SK-N-SH treated with all-trans-retinoic acid at 6 μM for 48 hours (cell line): Measurements from ENCODE around the gene CHID1.

Source experiments
- ATAC-seq: fragments of 200-7000 bp; cut with Tn5 transposase; 3 replicates; pipeline ENCODE4 v1.9.1; 2020; ENCODE audit warnings: mild to moderate bottlenecking, moderate library complexity
- ARNTL ChIP-seq: fragments of 450-650 bp; formaldehyde crosslinking; IDR thresholded peaks from 2 replicates; pipeline ENCODE4 v1.5.0; 2020; ENCODE audit warnings: low read depth, mild to moderate bottlenecking, moderate library complexity, borderline replicate concordance
- BACH2 ChIP-seq: fragments of 250-450 bp; sonication (Bioruptor Pico); IDR thresholded peaks from 2 replicates; pipeline ENCODE4 v1.9.0; 2021; ENCODE audit warnings: mild to moderate bottlenecking, borderline replicate concordance
- CREB5 ChIP-seq: fragments of 250-450 bp; sonication (Bioruptor Pico); IDR thresholded peaks from 2 replicates; pipeline ENCODE4 v1.5.1; 2020; ENCODE audit warnings: low read depth, mild to moderate bottlenecking, moderate library complexity
- CSDC2 ChIP-seq: fragments of 250-450 bp; sonication (Bioruptor Pico); IDR thresholded peaks from 2 replicates; pipeline ENCODE4 v1.5.0; 2020; ENCODE audit warnings: mild to moderate bottlenecking, moderate library complexity
- CSRNP3 ChIP-seq: fragments of 250-450 bp; sonication (Bioruptor Pico); IDR thresholded peaks from 2 replicates; pipeline ENCODE4 v1.5.1; 2021; ENCODE audit warnings: mild to moderate bottlenecking, moderate library complexity
- ESRRG ChIP-seq: fragments of 250-450 bp; sonication (Bioruptor Pico); IDR thresholded peaks from 2 replicates; pipeline ENCODE4 v1.6.1; 2021; ENCODE audit warnings: mild to moderate bottlenecking
- GLIS3 ChIP-seq: fragments of 250-450 bp; sonication (Bioruptor Pico); IDR thresholded peaks from 2 replicates; pipeline ENCODE4 v1.5.0; 2020; ENCODE audit warnings: mild to moderate bottlenecking, moderate library complexity
- OSR1 ChIP-seq: fragments of 250-450 bp; sonication (Bioruptor Pico); IDR thresholded peaks from 2 replicates; pipeline ENCODE4 v1.8.0; 2022; ENCODE audit warnings: moderate library complexity, mild to moderate bottlenecking, inconsistent platforms
- PATZ1 ChIP-seq: fragments of 250-450 bp; sonication (Bioruptor Pico); IDR thresholded peaks from 2 replicates; pipeline ENCODE4 v1.8.0; 2020; ENCODE audit warnings: mild to moderate bottlenecking, moderate library complexity, borderline replicate concordance
- POU6F1 ChIP-seq: fragments of 250-450 bp; sonication (Bioruptor Pico); IDR thresholded peaks from 2 replicates; pipeline ENCODE4 v1.8.0; 2021; ENCODE audit warnings: low read depth, mild to moderate bottlenecking, moderate library complexity, borderline replicate concordance
- PPARA ChIP-seq: fragments of 250-450 bp; sonication (Bioruptor Pico); IDR thresholded peaks from 2 replicates; pipeline ENCODE4 v1.5.0; 2020; ENCODE audit warnings: mild to moderate bottlenecking, borderline replicate concordance
- RARB ChIP-seq: fragments of 250-450 bp; sonication (Bioruptor Pico); IDR thresholded peaks from 2 replicates; pipeline ENCODE4 v1.8.0; 2021; ENCODE audit warnings: mild to moderate bottlenecking, moderate library complexity
- SNAI2 ChIP-seq: fragments of 250-450 bp; sonication (Bioruptor Pico); IDR thresholded peaks from 2 replicates; pipeline ENCODE4 v1.5.0; 2020; ENCODE audit warnings: mild to moderate bottlenecking, moderate library complexity
- TCF4 ChIP-seq: fragments of 250-450 bp; sonication (Bioruptor Pico); IDR thresholded peaks from 2 replicates; pipeline ENCODE4 v1.8.0; 2021; ENCODE audit warnings: mild to moderate bottlenecking, moderate library complexity, borderline replicate concordance
- TOX ChIP-seq: fragments of 250-450 bp; sonication (Bioruptor Pico); IDR thresholded peaks from 2 replicates; pipeline ENCODE4 v1.8.0; 2021; ENCODE audit warnings: mild to moderate bottlenecking, moderate library complexity, borderline replicate concordance
- TSHZ2 ChIP-seq: fragments of 250-450 bp; sonication (Bioruptor Pico); IDR thresholded peaks from 2 replicates; pipeline ENCODE4 v1.5.0; 2020; ENCODE audit warnings: mild to moderate bottlenecking, moderate library complexity
- ZC3H10 ChIP-seq: fragments of 250-450 bp; sonication (Bioruptor Pico); IDR thresholded peaks from 2 replicates; pipeline ENCODE4 v1.5.1; 2021; ENCODE audit warnings: mild to moderate bottlenecking, moderate library complexity
- ZFP3 ChIP-seq: fragments of 250-450 bp; sonication (Bioruptor Pico); IDR thresholded peaks from 2 replicates; pipeline ENCODE4 v1.5.0; 2020; ENCODE audit warnings: mild to moderate bottlenecking, moderate library complexity
- ZNF565 ChIP-seq: fragments of 450-650 bp; formaldehyde crosslinking; conservative IDR thresholded peaks from 2 replicates; pipeline ENCODE4 v1.5.0; 2020; ENCODE audit warnings: low read depth, mild to moderate bottlenecking, moderate library complexity

The CHID1 gene

GRCh38 chr11:847876-848275, 62.7 kb downstream of the CHID1 start (continued):
- TF ChIP-seq GLIS3 (CRISPR knock-in tag), result no peak
- TF ChIP-seq, all 23 proteins: peak for 0

- no peak for ATAC-seq
These were observed 64.0 kb downstream of the CHID1 start for GRCh38 chr11:846496-847098.

GRCh38 chr11:845872-846495, 64.6 kb downstream of the CHID1 start:
- TF ChIP-seq ARNTL, result no peak
- TF ChIP-seq, all 23 proteins: peak for 0
- no peak for ATAC-seq

More at GRCh38 chr11:846496-847098, 64.0 kb downstream of the CHID1 start:
- TF ChIP-seq ZC3H10 (CRISPR knock-in tag) (no peak), TOX (CRISPR knock-in tag) (no peak), ZFP3 (no peak), CSDC2 (no peak), RARB (CRISPR knock-in tag) (no peak), TSHZ2 (CRISPR knock-in tag) (no peak), POU6F1 (CRISPR knock-in tag) (no peak), ZNF565 (no peak), PPARA (CRISPR knock-in tag) (no peak), OSR1 (CRISPR knock-in tag) (no peak), ARNTL (no peak), CSRNP3 (CRISPR knock-in tag) (no peak)

- peak; percentile 46 for ATAC-seq
- no peak for TF ChIP-seq ESRRG (CRISPR knock-in tag)
These were observed 65.6 kb downstream of the CHID1 start for GRCh38 chr11:844693-845644.

- peak; percentile 76; the same call in 1 of the 2 replicates for TF ChIP-seq PATZ1 (CRISPR knock-in tag)
- TF ChIP-seq CSRNP3 (CRISPR knock-in tag), result no peak
- 0 out of 2 replicates have a peak, but pooled peaks have one; percentile 32 for TF ChIP-seq ZFP3
- no peak for TF ChIP-seq SNAI2 (CRISPR knock-in tag)
- TF ChIP-seq TCF4, result no peak
- TF ChIP-seq CREB5 (CRISPR knock-in tag), result no peak
- TF ChIP-seq ESRRG (CRISPR knock-in tag), result no peak
- TF ChIP-seq ARNTL, result peak; percentile 79; the same call in 1 of the 2 replicates
- no peak for TF ChIP-seq BACH2 (CRISPR knock-in tag)
- no peak for TF ChIP-seq OSR1 (CRISPR knock-in tag)
- peak; percentile 70 for ATAC-seq
These were observed 66.6 kb downstream of the CHID1 start for GRCh38 chr11:843818-844692.
